Activated CD8-positive, alpha-beta memory T cell treated with anti-CD3 and anti-CD28 coated beads, Interleukin-2, amount 10 ng/mL, durations not matched to agents 7 days and 5 days (primary cell): ENCODE measurements around the gene PPP3CA. TPM values are rescaled to one million over a fixed set of nuclear protein-coding genes. Genes with fewer than 3 reads are reported as not detected.

Source experiments
- ATAC-seq: fragments of 150-1000 bp; cut with Tn5 transposase; one replicate; pipeline ENCODE4 v1.10.0; 2021; ENCODE audit warnings: moderate library complexity
- CTCF ChIA-PET: fragments of 350-600 bp; sonication (Branson Sonifier 250); formaldehyde crosslinking; loops from one replicate; lab custom pipeline; 2021; ENCODE audit warnings: antibody characterized with exemption; lab: Charles Lee
- DNase-seq: peaks from one replicate; pipeline ENCODE4 v3.0.0-alpha.2; 2020
- H3K27ac Mint-ChIP-seq: one replicate; pipeline ENCODE4 v1.8.0; 2021; ENCODE audit warnings: mild to moderate bottlenecking, mixed read lengths
- H3K27me3 Mint-ChIP-seq: one replicate; pipeline ENCODE4 v1.8.0; 2021; ENCODE audit warnings: mixed read lengths
- H3K36me3 Mint-ChIP-seq: one replicate; pipeline ENCODE4 v1.8.0; 2021; ENCODE audit warnings: mild to moderate bottlenecking, mixed read lengths
- H3K4me1 Mint-ChIP-seq: one replicate; pipeline ENCODE4 v1.8.0; 2021; ENCODE audit warnings: mixed read lengths
- H3K4me3 Mint-ChIP-seq: one replicate; pipeline ENCODE4 v1.8.0; 2021; ENCODE audit warnings: mild to moderate bottlenecking, moderate library complexity, mixed read lengths
- H3K9me3 Mint-ChIP-seq: one replicate; pipeline ENCODE4 v1.8.0; 2022; ENCODE audit warnings: low read depth, mixed read lengths
- total RNA-seq, 2 experiments: library from RNA; stranded (reverse); gene quantifications; one replicate each; pipeline ENCODE4 v1.2.3, GENCODE V29; 2021

The PPP3CA gene
- total RNA-seq, 2 experiments from 2014 or later, result 30.4 to 50.9 TPM

DNA sequence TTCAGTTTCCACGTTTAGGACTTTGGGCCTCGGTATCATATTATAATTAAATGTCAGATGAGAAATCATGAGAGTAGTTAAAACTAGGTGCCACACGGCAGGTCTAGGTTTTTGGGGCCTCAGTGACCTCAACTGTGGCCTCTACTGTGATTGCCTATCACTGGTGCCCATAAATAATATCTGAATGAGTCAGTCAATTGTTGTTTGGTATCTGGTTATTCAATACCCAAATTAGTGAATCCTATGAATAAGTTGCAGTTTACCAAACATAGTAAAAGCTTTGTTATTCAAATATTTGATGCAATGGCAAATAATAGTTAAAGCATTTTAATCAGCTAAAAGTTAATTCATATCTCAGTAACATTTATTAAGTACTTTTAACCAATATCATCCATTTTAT is 188.8 kb downstream of the PPP3CA start:
- H3K9me3 Mint-ChIP-seq, result no peaks in the 10 kb centered on the region
- H3K27ac Mint-ChIP-seq, result no peak overlapping the region
- no peak overlapping the region for H3K4me3 Mint-ChIP-seq
- ATAC-seq (no peak), DNase-seq (no peak)
- no peaks in the 10 kb centered on the region for H3K27me3 Mint-ChIP-seq
- CTCF ChIA-PET, result interaction anchor here (1.2 to 1.5 kb wide), 3 partner anchors 9 to 11 kb away, joined by 3 to 6 read pairs (median 3); no protein-coding TSS in a partner anchor
- H3K36me3 Mint-ChIP-seq, result peaks cover 16% of the 10 kb centered on the region
- H3K4me1 Mint-ChIP-seq, result peaks cover 42% of the 10 kb centered on the region

DNA sequence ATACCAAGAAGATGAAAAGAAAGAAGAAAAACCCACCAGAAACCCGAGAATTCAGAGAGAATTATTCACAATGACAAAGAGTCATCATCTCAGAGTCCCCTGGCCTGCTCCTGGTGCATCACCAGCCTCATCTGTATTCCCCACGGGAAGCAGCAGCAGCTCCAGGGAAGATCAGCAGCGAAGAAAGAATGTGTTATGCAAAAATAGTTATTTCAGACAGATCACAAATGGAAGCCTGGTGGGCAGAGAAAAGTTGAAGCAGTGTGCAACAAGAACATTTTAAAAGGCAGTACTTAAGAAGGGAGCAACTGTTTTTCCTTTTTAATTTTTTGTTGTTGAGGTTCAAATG is 189.2 kb downstream of the PPP3CA start:
- ATAC-seq, result no peak
- no peak for DNase-seq
- no peaks in the 10 kb centered on the region for H3K9me3 Mint-ChIP-seq
- H3K27ac Mint-ChIP-seq, result no peak overlapping the region
- peaks cover 45% of the 10 kb centered on the region for H3K4me1 Mint-ChIP-seq
- no peaks in the 10 kb centered on the region for H3K27me3 Mint-ChIP-seq
- no peak overlapping the region for H3K4me3 Mint-ChIP-seq
- CTCF ChIA-PET, result interaction anchor here (1.4 kb wide), 1 partner anchor 9 kb away, joined by 3 read pairs; no protein-coding TSS in a partner anchor
- peaks cover 16% of the 10 kb centered on the region for H3K36me3 Mint-ChIP-seq

DNA sequence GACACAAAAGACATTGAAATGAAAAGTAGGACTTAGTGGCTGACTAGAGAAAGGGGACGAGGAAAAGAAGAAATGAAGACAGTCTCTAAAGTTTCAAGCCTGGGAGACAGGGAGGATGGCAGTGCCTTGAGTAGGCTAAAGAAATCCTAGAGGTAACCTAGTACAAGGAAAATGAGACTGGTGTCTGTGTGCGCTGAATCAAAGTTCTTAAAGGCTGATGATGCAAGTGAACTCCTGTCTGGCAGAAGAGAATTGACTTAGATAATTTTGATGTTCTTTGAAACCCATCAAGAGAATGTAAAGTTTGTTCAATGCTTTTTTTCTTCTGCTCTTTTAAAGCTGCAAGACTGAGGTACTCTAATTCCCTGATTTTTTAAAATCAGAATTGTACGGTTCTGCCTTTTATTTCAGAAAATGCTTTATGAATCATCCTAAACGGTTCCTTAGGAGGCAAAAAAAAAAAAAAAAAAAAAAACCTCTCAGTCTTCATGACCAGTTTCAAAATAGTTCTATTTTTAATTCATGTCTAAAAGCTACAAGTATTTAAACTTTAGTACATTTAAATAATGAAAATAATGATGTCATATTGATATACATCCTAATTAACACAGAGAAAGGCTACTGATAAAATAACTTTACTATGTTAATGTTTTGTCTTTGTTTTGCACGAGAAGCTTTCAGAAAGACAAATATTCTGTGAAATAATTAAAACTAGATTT is 189.8 kb downstream of the PPP3CA start:
- peak overlapping the region; percentile 3 for H3K27ac Mint-ChIP-seq

GRCh38 chr4:101156619-101157310 is 190.6 kb downstream of the PPP3CA start:
- no peaks in the 10 kb centered on the region for H3K27me3 Mint-ChIP-seq
- DNase-seq (no peak), ATAC-seq (no peak)
- H3K27ac Mint-ChIP-seq, result peak overlapping the region; percentile 71
- CTCF ChIA-PET, result no interaction called here
- peak overlapping the region; percentile 10 for H3K4me3 Mint-ChIP-seq
- no peaks in the 10 kb centered on the region for H3K9me3 Mint-ChIP-seq
- H3K4me1 Mint-ChIP-seq, result peaks cover 42% of the 10 kb centered on the region
- H3K36me3 Mint-ChIP-seq, result peaks cover 16% of the 10 kb centered on the region

More for the DNA sequence above, 189.8 kb downstream of the PPP3CA start:
- H3K9me3 Mint-ChIP-seq, result no peaks in the 10 kb centered on the region
- ATAC-seq (no peak), DNase-seq (no peak)
- H3K36me3 Mint-ChIP-seq, result peaks cover 16% of the 10 kb centered on the region
- no peak overlapping the region for H3K4me3 Mint-ChIP-seq
- H3K27me3 Mint-ChIP-seq, result no peaks in the 10 kb centered on the region
- peaks cover 44% of the 10 kb centered on the region for H3K4me1 Mint-ChIP-seq
- CTCF ChIA-PET, result no interaction called here

DNA sequence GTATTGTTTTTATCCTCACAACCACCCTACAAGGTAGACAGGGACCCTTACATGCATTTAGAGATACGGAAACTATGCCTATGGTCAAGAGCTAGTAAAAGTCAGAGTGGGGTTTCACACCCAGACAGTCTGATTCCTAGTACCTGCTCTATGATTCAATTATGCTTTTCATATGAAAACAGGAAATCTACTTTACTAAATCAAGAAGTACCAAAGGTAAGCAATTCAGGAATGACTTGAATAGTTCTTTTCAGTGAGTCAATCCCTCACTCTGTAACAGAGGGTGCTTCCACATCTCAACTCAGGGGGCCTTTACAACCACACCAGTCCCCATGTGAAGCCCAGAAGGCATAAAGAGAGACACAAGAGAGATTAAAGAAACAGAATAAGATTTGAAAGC is 191.4 kb downstream of the PPP3CA start:
- H3K36me3 Mint-ChIP-seq, result peaks cover 11% of the 10 kb centered on the region
- CTCF ChIA-PET, result no interaction called here
- peak overlapping the region; percentile 10 for H3K4me3 Mint-ChIP-seq
- no peaks in the 10 kb centered on the region for H3K9me3 Mint-ChIP-seq
- peak; percentile 76 for ATAC-seq
- peaks cover 42% of the 10 kb centered on the region for H3K4me1 Mint-ChIP-seq
- peak; percentile 44 for DNase-seq
- peak overlapping the region; percentile 71 for H3K27ac Mint-ChIP-seq
- no peaks in the 10 kb centered on the region for H3K27me3 Mint-ChIP-seq

DNA sequence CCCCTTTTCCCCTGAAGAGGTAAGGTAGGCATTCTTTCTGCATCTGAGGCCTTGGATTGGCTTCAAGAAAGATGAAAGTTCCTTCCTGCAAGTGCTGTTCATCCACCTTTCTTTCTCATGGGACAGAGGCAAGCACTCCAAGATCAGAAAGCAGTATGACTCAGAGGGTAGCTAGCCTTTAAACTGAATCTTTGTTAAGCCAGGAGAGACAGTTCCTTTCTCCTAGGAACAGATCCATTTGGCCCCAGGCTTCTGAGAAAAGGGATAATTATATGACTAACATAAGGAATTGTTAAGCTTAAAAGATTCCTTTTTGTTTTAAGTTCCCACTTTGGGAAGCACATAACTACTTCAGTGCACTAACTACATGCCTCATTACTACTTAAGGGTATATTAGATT is 192.0 kb downstream of the PPP3CA start:
- ATAC-seq (no peak), DNase-seq (no peak)
- CTCF ChIA-PET, result no interaction called here
- H3K27ac Mint-ChIP-seq, result no peak overlapping the region
- H3K36me3 Mint-ChIP-seq, result peaks cover 13% of the 10 kb centered on the region
- H3K4me1 Mint-ChIP-seq, result peaks cover 42% of the 10 kb centered on the region
- H3K27me3 Mint-ChIP-seq, result no peaks in the 10 kb centered on the region
- H3K9me3 Mint-ChIP-seq, result no peaks in the 10 kb centered on the region
- no peak overlapping the region for H3K4me3 Mint-ChIP-seq

DNA sequence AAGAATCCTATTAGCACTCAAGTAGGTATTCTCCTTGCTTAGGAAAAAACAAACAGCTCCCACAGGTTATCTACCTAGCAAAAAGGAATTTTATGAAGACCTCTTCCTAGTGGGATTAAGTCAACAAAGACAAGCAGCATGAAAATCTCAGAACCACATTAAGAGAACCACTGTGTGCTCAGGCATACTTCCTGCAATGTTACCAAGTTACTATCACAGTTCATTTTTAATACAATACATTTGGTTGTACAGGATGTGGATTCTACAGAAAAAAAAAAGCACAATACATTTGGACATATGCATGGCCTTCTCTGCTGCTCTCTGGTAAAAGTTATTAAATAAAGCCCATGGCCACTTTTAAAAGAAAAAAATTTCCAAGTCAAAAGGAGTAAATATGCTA is 193.7 kb downstream of the PPP3CA start:
- Mint-ChIP-seq H3K27ac (no peak overlapping the region), H3K4me3 (no peak overlapping the region), H3K9me3 (no peaks in the 10 kb centered on the region), H3K36me3 (peaks cover 11% of the 10 kb centered on the region), H3K4me1 (peaks cover 42% of the 10 kb centered on the region), H3K27me3 (no peaks in the 10 kb centered on the region)
- CTCF ChIA-PET, result no interaction called here
- ATAC-seq, result no peak
- no peak for DNase-seq

DNA sequence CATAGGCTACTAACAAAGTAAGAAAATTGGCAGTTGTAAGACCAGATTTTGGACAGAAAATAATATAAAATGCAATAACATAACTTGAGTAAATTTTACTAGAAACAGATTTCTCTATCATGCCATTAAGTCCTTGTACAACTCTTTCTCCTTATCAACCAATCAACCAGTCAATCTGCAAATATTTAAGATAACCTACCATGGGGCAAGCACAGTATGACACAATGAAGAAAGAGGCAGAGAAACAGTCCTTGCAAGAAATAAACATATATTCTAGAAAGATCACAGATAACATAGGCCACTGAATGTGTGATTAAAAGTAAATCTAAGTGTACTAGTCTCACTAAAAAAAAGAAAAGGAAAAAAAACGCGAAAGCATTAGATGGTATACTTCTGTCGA is 194.8 kb downstream of the PPP3CA start:
- Mint-ChIP-seq H3K27me3 (no peaks in the 10 kb centered on the region), H3K4me3 (no peak overlapping the region), H3K9me3 (no peaks in the 10 kb centered on the region), H3K27ac (no peak overlapping the region), H3K36me3 (peaks cover 12% of the 10 kb centered on the region), H3K4me1 (peaks cover 36% of the 10 kb centered on the region)
- ATAC-seq, result no peak
- CTCF ChIA-PET, result no interaction called here
- no peak for DNase-seq

DNA sequence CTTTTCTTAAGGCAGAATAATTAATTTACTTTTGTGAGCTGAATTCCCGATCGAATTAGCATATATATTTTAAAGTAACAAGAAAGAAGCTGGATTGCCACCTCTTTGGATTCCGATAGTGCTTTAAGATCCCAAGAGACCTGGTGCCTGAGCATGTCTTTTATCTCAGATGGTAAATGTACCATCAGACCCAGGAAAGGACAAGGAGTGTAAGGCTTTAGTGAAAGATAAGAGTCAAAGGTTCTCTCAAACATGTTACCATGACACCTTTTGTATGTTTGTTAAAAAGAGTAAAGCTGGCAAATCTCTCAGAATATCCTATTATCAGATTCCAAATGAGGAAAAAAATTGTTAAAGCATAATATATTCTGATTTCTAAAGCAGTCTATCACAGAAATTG is 198.8 kb downstream of the PPP3CA start:
- CTCF ChIA-PET, result interaction anchor here (1.5 kb wide), 1 partner anchor 10 kb away, joined by 3 read pairs; no protein-coding TSS in a partner anchor
- Mint-ChIP-seq H3K4me3 (no peak overlapping the region), H3K9me3 (no peaks in the 10 kb centered on the region), H3K4me1 (peaks cover 3% of the 10 kb centered on the region), H3K36me3 (peaks cover 12% of the 10 kb centered on the region), H3K27me3 (no peaks in the 10 kb centered on the region), H3K27ac (no peak overlapping the region)
- no peak for DNase-seq
- ATAC-seq, result no peak

- no peaks in the 10 kb centered on the region for H3K9me3 Mint-ChIP-seq
- ATAC-seq (no peak), DNase-seq (no peak)
- no peak overlapping the region for H3K4me3 Mint-ChIP-seq
- CTCF ChIA-PET, result no interaction called here
- no peaks in the 10 kb centered on the region for H3K27me3 Mint-ChIP-seq
- peaks cover 14% of the 10 kb centered on the region for H3K36me3 Mint-ChIP-seq
- H3K4me1 Mint-ChIP-seq, result no peaks in the 10 kb centered on the region
- no peak overlapping the region for H3K27ac Mint-ChIP-seq
Measured at GRCh38 chr4:101147283-101147682, 200.0 kb downstream of the PPP3CA start.

GRCh38 chr4:101145021-101145420 is 202.3 kb downstream of the PPP3CA start:
- Mint-ChIP-seq H3K9me3 (no peaks in the 10 kb centered on the region), H3K27ac (no peak overlapping the region), H3K27me3 (no peaks in the 10 kb centered on the region), H3K4me3 (no peak overlapping the region), H3K4me1 (peaks cover 2% of the 10 kb centered on the region), H3K36me3 (peaks cover 18% of the 10 kb centered on the region)
- DNase-seq, result no peak
- CTCF ChIA-PET, result no interaction called here
- no peak for ATAC-seq

DNA sequence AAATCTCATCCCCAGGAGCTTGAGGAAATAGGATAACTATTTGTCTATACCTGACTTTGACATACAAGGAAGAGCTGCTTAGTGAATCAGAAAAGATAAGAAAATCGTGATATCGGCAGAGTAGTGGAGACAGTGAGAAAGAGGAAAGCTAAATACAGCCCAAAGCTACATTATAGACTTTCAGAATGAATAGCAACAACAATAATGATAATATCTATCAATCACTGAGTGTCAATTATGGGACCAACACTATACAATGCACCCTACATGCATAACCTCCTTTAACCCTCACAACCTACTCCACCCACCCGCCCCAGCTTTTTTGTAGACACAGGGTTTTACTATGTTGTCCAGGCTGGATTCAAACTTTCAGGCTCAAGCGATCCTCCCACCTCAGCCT is 205.1 kb downstream of the PPP3CA start:
- no peak for ATAC-seq
- no peaks in the 10 kb centered on the region for H3K27me3 Mint-ChIP-seq
- no peak overlapping the region for H3K4me3 Mint-ChIP-seq
- no peak overlapping the region for H3K27ac Mint-ChIP-seq
- peaks cover 16% of the 10 kb centered on the region for H3K36me3 Mint-ChIP-seq
- DNase-seq, result no peak
- H3K4me1 Mint-ChIP-seq, result peaks cover 2% of the 10 kb centered on the region
- CTCF ChIA-PET, result no interaction called here
- H3K9me3 Mint-ChIP-seq, result no peaks in the 10 kb centered on the region

DNA sequence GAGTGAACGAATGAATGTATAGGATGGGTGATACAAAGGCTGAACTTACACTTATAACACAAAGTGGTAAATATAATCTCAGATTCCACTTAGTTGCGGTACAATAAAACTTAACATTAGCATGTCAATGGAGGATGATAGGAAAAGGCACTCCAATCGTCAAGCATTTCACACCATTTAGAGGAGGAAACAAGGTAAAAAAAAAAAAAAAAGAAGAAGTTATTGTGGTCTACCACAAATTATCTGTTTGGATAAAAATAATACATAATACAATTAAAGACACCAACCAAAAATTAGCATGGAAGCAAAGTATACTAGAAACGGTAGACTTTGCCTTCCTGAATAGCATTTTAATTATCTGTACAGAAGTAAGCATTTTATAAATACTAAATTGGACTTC is 205.5 kb downstream of the PPP3CA start:
- Mint-ChIP-seq H3K36me3 (peaks cover 16% of the 10 kb centered on the region), H3K9me3 (no peaks in the 10 kb centered on the region), H3K4me3 (no peak overlapping the region), H3K27me3 (no peaks in the 10 kb centered on the region), H3K4me1 (peaks cover 2% of the 10 kb centered on the region), H3K27ac (no peak overlapping the region)
- ATAC-seq, result no peak
- DNase-seq, result no peak
- CTCF ChIA-PET, result no interaction called here

GRCh38 chr4:101141230-101141629 is 206.1 kb downstream of the PPP3CA start:
- no peak for DNase-seq
- H3K27me3 Mint-ChIP-seq, result no peaks in the 10 kb centered on the region
- peaks cover 16% of the 10 kb centered on the region for H3K36me3 Mint-ChIP-seq
- H3K27ac Mint-ChIP-seq, result no peak overlapping the region
- peaks cover 2% of the 10 kb centered on the region for H3K4me1 Mint-ChIP-seq
- CTCF ChIA-PET, result no interaction called here
- H3K4me3 Mint-ChIP-seq, result no peak overlapping the region
- ATAC-seq, result no peak
- H3K9me3 Mint-ChIP-seq, result no peaks in the 10 kb centered on the region
